HepG2 (cell line): ENCODE results near the gene TRPM1. TPM values are rescaled to one million over a fixed set of nuclear protein-coding genes. Genes with fewer than 3 reads are reported as not detected.

Source experiments
- ATF7 ChIP-seq, 2 experiments: fragments of 450-650 bp in 1 of 2; sonication (generic) in 1 of 2; formaldehyde crosslinking in 1 of 2; IDR thresholded peaks; 2 replicates each; pipeline versions ENCODE4 v1.4.0 to v1.6.1; 2016 to 2020; ENCODE audit warnings: antibody characterized with exemption in 1 of 2, mild to moderate bottlenecking in 1 of 2, missing genetic modification reagents in 1 of 2
- CHD4 ChIP-seq: fragments of 200-600 bp; sonication (generic); IDR thresholded peaks from 2 replicates; pipeline ENCODE4 v1.7.0; 2017; ENCODE audit warnings: mild to moderate bottlenecking, low read length, borderline replicate concordance
- DBP ChIP-seq: sonication (generic); formaldehyde crosslinking; IDR thresholded peaks from 2 replicates; pipeline ENCODE4 v1.4.0; 2020; ENCODE audit warnings: missing genetic modification reagents; ENCODE audit errors: not compliant biosample characterization
- E2F2 ChIP-seq: sonication (generic); formaldehyde crosslinking; IDR thresholded peaks from 2 replicates; pipeline ENCODE4 v1.4.0; 2020; ENCODE audit warnings: missing genetic modification reagents, borderline replicate concordance
- ESRRA ChIP-seq: sonication (generic); formaldehyde crosslinking; IDR thresholded peaks from 2 replicates; pipeline ENCODE4 v1.5.1; 2020; ENCODE audit warnings: mild to moderate bottlenecking, low read depth, missing genetic modification reagents
- FOXP4 ChIP-seq: sonication (generic); formaldehyde crosslinking; IDR thresholded peaks from 2 replicates; pipeline ENCODE4 v1.4.0; 2020; ENCODE audit warnings: missing genetic modification reagents
- HIVEP1 ChIP-seq: sonication (generic); formaldehyde crosslinking; IDR thresholded peaks from 2 replicates; pipeline ENCODE4 v1.4.0; 2020; ENCODE audit warnings: mild to moderate bottlenecking, missing genetic modification reagents
- SOX6 ChIP-seq, 2 experiments: fragments of 450-650 bp in 1 of 2; sonication (generic) in 1 of 2; formaldehyde crosslinking in 1 of 2; IDR thresholded peaks; 2 replicates each; pipeline versions ENCODE4 v1.4.0 to v1.6.1; 2017 to 2020; ENCODE audit warnings: antibody characterized with exemption in 1 of 2, mild to moderate bottlenecking in 1 of 2, missing genetic modification reagents in 1 of 2
- TBP ChIP-seq: sonication (generic); formaldehyde crosslinking; IDR thresholded peaks from 2 replicates; pipeline ENCODE4 v1.5.0; 2020; ENCODE audit warnings: missing genetic modification reagents
- TIGD3 ChIP-seq: sonication (generic); formaldehyde crosslinking; IDR thresholded peaks from 2 replicates; pipeline ENCODE4 v1.5.1; 2020; ENCODE audit warnings: mild to moderate bottlenecking, missing genetic modification reagents, borderline replicate concordance
- ZBTB39 ChIP-seq: sonication (generic); formaldehyde crosslinking; IDR thresholded peaks from 2 replicates; pipeline ENCODE4 v1.5.0; 2020; ENCODE audit warnings: missing genetic modification reagents
- ZFP36L1 ChIP-seq: sonication (generic); formaldehyde crosslinking; IDR thresholded peaks from 2 replicates; pipeline ENCODE4 v1.8.0; 2022; ENCODE audit warnings: mild to moderate bottlenecking, missing genetic modification reagents, moderate library complexity
- ZFP41 ChIP-seq: sonication (generic); formaldehyde crosslinking; IDR thresholded peaks from 2 replicates; pipeline ENCODE4 v1.4.0; 2020; ENCODE audit warnings: mild to moderate bottlenecking, missing genetic modification reagents, borderline replicate concordance
- ZNF513 ChIP-seq: sonication (generic); formaldehyde crosslinking; conservative IDR thresholded peaks from 2 replicates; pipeline ENCODE4 v1.5.0; 2020; ENCODE audit warnings: missing genetic modification reagents
- ZNF598 ChIP-seq: sonication (generic); formaldehyde crosslinking; IDR thresholded peaks from 2 replicates; pipeline ENCODE4 v1.5.1; 2020; ENCODE audit warnings: mild to moderate bottlenecking, missing genetic modification reagents, borderline replicate concordance
- ZSCAN20 ChIP-seq: sonication (generic); formaldehyde crosslinking; IDR thresholded peaks from 2 replicates; pipeline ENCODE4 v1.4.0; 2020; ENCODE audit warnings: missing genetic modification reagents, mild to moderate bottlenecking, borderline replicate concordance
- polyA plus RNA-seq, 8 experiments: library from polyadenylated mRNA; depleted of rRNA in 3 of 8; stranded (reverse) in 7 of 8; unstranded in 1 of 8; fragments of >200 nt; fragmentation: Illumina TruSeq in 4 of 8; extraction: Trizol in 4 of 8; gene quantifications; 2 replicates each; pipeline versions ENCODE4 v1.2.1 to v1.2.3, GENCODE V29; 2011 to 2016; ENCODE audit warnings: low read depth in 4 of 8, missing spikeins in 1 of 8, mixed read lengths in 1 of 8; ENCODE audit not compliant: insufficient read depth in 1 of 8
- total RNA-seq, 5 experiments: library from RNA; depleted of rRNA; stranded (reverse); fragments of >200 nt; fragmentation: Illumina TruSeq; extraction: Trizol; gene quantifications; 2 replicates each; pipeline ENCODE4 v1.2.3, GENCODE V29; 2016; ENCODE audit warnings: low read depth in 1 of 5

Gene TRPM1
- total and polyA plus RNA-seq, 2 of the 13 experiments (the other 11 are each of a cell fraction or from before 2014, with no cell fraction given), result not detected

- TF ChIP-seq TBP (CRISPR knock-in tag), result no peak
- TF ChIP-seq E2F2, result no peak
- TF ChIP-seq ZBTB39 (CRISPR knock-in tag), result no peak
- TF ChIP-seq SOX6 (IDR thresholded peaks at IDR 0.05), result no peak
- TF ChIP-seq SOX6 (CRISPR knock-in tag; IDR thresholded peaks at IDR 0.05), result peak; percentile 89
- peak; percentile 51; the same call in 1 of the 2 replicates for TF ChIP-seq FOXP4 (CRISPR knock-in tag)
- TF ChIP-seq DBP (CRISPR knock-in tag), result no peak
- no peak for TF ChIP-seq TIGD3 (CRISPR knock-in tag)
- no peak for TF ChIP-seq ZFP41 (CRISPR knock-in tag)
- TF ChIP-seq ATF7 (IDR thresholded peaks at IDR 0.05), result no peak
- TF ChIP-seq ATF7 (CRISPR knock-in tag; IDR thresholded peaks at IDR 0.05), result peak; percentile 47; the same call in 1 of the 2 replicates
- no peak for TF ChIP-seq ZNF513 (CRISPR knock-in tag)
- no peak for TF ChIP-seq CHD4
- TF ChIP-seq ZNF598 (CRISPR knock-in tag), result no peak
- TF ChIP-seq ZSCAN20 (CRISPR knock-in tag), result no peak
- TF ChIP-seq ESRRA (CRISPR knock-in tag), result no peak
- no peak for TF ChIP-seq HIVEP1 (CRISPR knock-in tag)
- 0 out of 2 replicates have a peak, but pooled peaks have one; percentile 38 for TF ChIP-seq ZFP36L1
These were observed 12.0 kb downstream of the TRPM1 start (continued) for GRCh38 chr15:31089368-31090047.
